GM10248 (cell line): Measurements from ENCODE around the gene MTLN.
"Not testable (repeated sequence)": the region's sequence is repeated elsewhere in the genome, so short reads cannot be mapped to it uniquely, and the experiment has no call there.

Source experiments
- CTCF ChIA-PET: fragments of 300-600 bp; sonication (Branson Sonifier 250); formaldehyde crosslinking; extraction: SDS; loops from one replicate; lab custom pipeline; 2021; ENCODE audit warnings: antibody characterized with exemption; lab: Yijun Ruan, JAX
- POLR2A ChIA-PET: fragments of 350-650 bp; sonication (Branson Sonifier 250); formaldehyde crosslinking; extraction: SDS; loops from one replicate; lab custom pipeline; 2020; ENCODE audit warnings: antibody characterized with exemption; lab: Yijun Ruan, JAX
- DNase-seq: peaks from one replicate; pipeline ENCODE4 v3.0.0; 2012; ENCODE audit errors: extremely low spot score
- CTCF ChIP-seq: IDR thresholded peaks from 2 replicates; pipeline ENCODE4 v1.5.1; 2012; ENCODE audit warnings: mild to moderate bottlenecking, low read depth; ENCODE audit errors: extremely low read depth, missing control alignments, control extremely low read depth

The MTLN gene

GRCh38 chr2:110211938-110212858, at the start of gene MTLN:
Gene MTLN (minus strand): TSS chr2:110212547. CDS start chr2:110212525, 22 bp downstream.
- TF ChIP-seq CTCF: no peak
- CTCF ChIA-PET: no interaction called here
- POLR2A ChIA-PET: no interaction called here
- DNase-seq: peak; percentile 83

- POLR2A ChIA-PET, DNase-seq, CTCF ChIA-PET: not testable (repeated sequence)
Observed at GRCh38 chr2:110261910-110262309, 49.6 kb upstream of the MTLN start.

- CTCF ChIA-PET, POLR2A ChIA-PET, DNase-seq: not testable (repeated sequence)
Observed at GRCh38 chr2:110248081-110248795, 35.9 kb upstream of the MTLN start.

GRCh38 chr2:110245488-110246435, 33.4 kb upstream of the MTLN start:
- POLR2A ChIA-PET, DNase-seq, CTCF ChIA-PET: not testable (repeated sequence)

- POLR2A ChIA-PET, DNase-seq, CTCF ChIA-PET: not testable (repeated sequence)
Observed at GRCh38 chr2:110243283-110243682, 30.9 kb upstream of the MTLN start.

GRCh38 chr2:110234514-110234913, 22.2 kb upstream of the MTLN start:
- CTCF ChIA-PET, POLR2A ChIA-PET, DNase-seq: not testable (repeated sequence)

- DNase-seq, CTCF ChIA-PET, POLR2A ChIA-PET: not testable (repeated sequence)
Observed at GRCh38 chr2:110229886-110230285, 17.5 kb upstream of the MTLN start.

GRCh38 chr2:110222626-110223025, 10.3 kb upstream of the MTLN start:
- CTCF ChIA-PET, POLR2A ChIA-PET, DNase-seq: not testable (repeated sequence)

GRCh38 chr2:110221938-110222337, 9.6 kb upstream of the MTLN start:
- POLR2A ChIA-PET: no interaction called here
- CTCF ChIA-PET: no interaction called here
- DNase-seq: no peak

More at GRCh38 chr2:110221938-110222337, 9.6 kb upstream of the MTLN start:
- TF ChIP-seq CTCF: no peak
